SK-N-SH (cell line): ENCODE data around the gene CEP120. TPM values are rescaled to one million over a fixed set of nuclear protein-coding genes. Genes with fewer than 3 reads are reported as not detected.

Source experiments
- CTCF ChIA-PET: fragments of 300-600, 350-600 bp; formaldehyde crosslinking; extraction: SDS; loops from one replicate; lab custom pipeline; 2021; lab: Yijun Ruan, JAX
- POLR2A ChIA-PET: fragments of 350-600 bp; sonication (Branson Sonifier 250); formaldehyde crosslinking; extraction: SDS; loops from one replicate; lab custom pipeline; 2020; ENCODE audit warnings: antibody characterized with exemption, inconsistent platforms; lab: Yijun Ruan, JAX
- DNase-seq: peaks from one replicate; pipeline ENCODE4 v3.0.0; 2012
- H2AFZ ChIP-seq: fragments of 200-600 bp; sonication (generic); 2 replicates; pipeline ENCODE4 v1.8.1; 2016; ENCODE audit warnings: antibody characterized with exemption, mild to moderate bottlenecking, low read depth
- H3F3A ChIP-seq: fragments of 200-600 bp; sonication (generic); replicated peaks from 2 replicates; pipeline ENCODE3; 2016; ENCODE audit warnings: antibody characterized with exemption, mild to moderate bottlenecking; ENCODE audit not compliant: insufficient read depth
- H3K27ac ChIP-seq, 2 experiments: fragments of 200-500 bp in 1 of 2; fragments of 200-600 bp in 1 of 2; sonication (Bioruptor generic) in 1 of 2; sonication (generic), shearing (Covaris generic) in 1 of 2; 2 replicates each; pipeline versions ENCODE4 v1.5.1 to v1.6.1; 2014 to 2016; ENCODE audit warnings: low read depth in 2 of 2, inconsistent platforms in 1 of 2, low read length in 1 of 2, mild to moderate bottlenecking in 1 of 2, mixed read lengths in 1 of 2
- H3K27me3 ChIP-seq: fragments of 200-600 bp; sonication (generic), shearing (Covaris generic); 2 replicates; pipeline ENCODE4 v1.6.1; 2016; ENCODE audit warnings: mixed run types; ENCODE audit not compliant: insufficient read depth
- H3K36me3 ChIP-seq, 2 experiments: fragments of 200-500 bp in 1 of 2; fragments of 200-600 bp in 1 of 2; sonication (Bioruptor generic) in 1 of 2; sonication (generic) in 1 of 2; replicated peaks in 1 of 2; 2 replicates each; pipeline versions ENCODE3 to v1.5.1; 2014 to 2016; ENCODE audit warnings: low read length in 1 of 2, mild to moderate bottlenecking in 1 of 2; ENCODE audit not compliant: insufficient read depth in 2 of 2, control insufficient read depth in 1 of 2
- H3K4me1 ChIP-seq, 2 experiments: fragments of 200-500 bp in 1 of 2; fragments of 200-600 bp in 1 of 2; sonication (Bioruptor generic) in 1 of 2; sonication (generic), shearing (Covaris generic) in 1 of 2; 2 replicates each; pipeline versions ENCODE4 v1.5.1 to v1.6.1; 2014 to 2016; ENCODE audit warnings: low read depth in 1 of 2, low read length in 1 of 2, mixed run types in 1 of 2; ENCODE audit not compliant: insufficient read depth in 2 of 2, control insufficient read depth in 1 of 2
- H3K4me2 ChIP-seq: fragments of 200-600 bp; sonication (generic), shearing (Covaris generic); 2 replicates; pipeline ENCODE4 v1.6.1; 2017; ENCODE audit warnings: mixed run types
- H3K4me3 ChIP-seq, 2 experiments: fragments of 200-500 bp in 1 of 2; fragments of 200-600 bp in 1 of 2; sonication (Bioruptor generic) in 1 of 2; sonication (generic), shearing (Covaris generic) in 1 of 2; 2 replicates each; pipeline versions ENCODE4 v1.5.1 to v1.8.1; 2014 to 2016; ENCODE audit warnings: low read depth in 2 of 2, inconsistent platforms in 1 of 2, low read length in 1 of 2, mild to moderate bottlenecking in 1 of 2, mixed read lengths in 1 of 2, moderate library complexity in 1 of 2
- H3K79me2 ChIP-seq: fragments of 200-600 bp; sonication (generic); 2 replicates; pipeline ENCODE4 v1.8.1; 2017; ENCODE audit warnings: mild to moderate bottlenecking; ENCODE audit not compliant: insufficient read depth
- H3K9ac ChIP-seq: fragments of 200-600 bp; sonication (generic); 2 replicates; pipeline ENCODE4 v1.6.1; 2017; ENCODE audit warnings: mixed run types
- H3K9me2 ChIP-seq: fragments of 200-600 bp; sonication (generic); 2 replicates; pipeline ENCODE4 v1.6.1; 2017; ENCODE audit warnings: mixed run types
- H3K9me3 ChIP-seq: fragments of 200-600 bp; sonication (generic); 2 replicates; pipeline ENCODE4 v1.6.1; 2017; ENCODE audit warnings: mixed run types, mild to moderate bottlenecking, moderate library complexity
- H4K20me1 ChIP-seq: fragments of 200-600 bp; sonication (generic); 2 replicates; pipeline ENCODE4 v1.6.1; 2017; ENCODE audit warnings: mild to moderate bottlenecking, mixed run types; ENCODE audit not compliant: insufficient read depth
- GABPA ChIP-seq: IDR thresholded peaks from 2 replicates; pipeline ENCODE4 v1.4.0; 2012; ENCODE audit warnings: low read depth, mild to moderate bottlenecking
- MXI1 ChIP-seq: IDR thresholded peaks from 2 replicates; pipeline ENCODE4 v1.6.1; 2012; ENCODE audit warnings: mild to moderate bottlenecking, low read depth, low read length, improper control_type of control experiment
- RAD21 ChIP-seq: IDR thresholded peaks from 2 replicates; pipeline ENCODE4 v1.6.1; 2012; ENCODE audit warnings: mild to moderate bottlenecking, low read length
- REST ChIP-seq: IDR thresholded peaks from 2 replicates; pipeline ENCODE4 v1.6.1; 2012; ENCODE audit warnings: mild to moderate bottlenecking, low read depth, low read length, moderate library complexity
- RFX5 ChIP-seq: IDR thresholded peaks from 2 replicates; pipeline ENCODE4 v1.6.1; 2012; ENCODE audit warnings: mild to moderate bottlenecking, improper control_type of control experiment, low read length
- RXRA ChIP-seq: IDR thresholded peaks from 2 replicates; pipeline ENCODE4 v1.4.0; 2012; ENCODE audit warnings: low read depth, mild to moderate bottlenecking, borderline replicate concordance
- SIN3A ChIP-seq: IDR thresholded peaks from 2 replicates; pipeline ENCODE4 v1.6.1; 2012; ENCODE audit warnings: low read depth, mild to moderate bottlenecking, low read length, moderate library complexity, borderline replicate concordance
- SMC3 ChIP-seq: IDR thresholded peaks from 2 replicates; pipeline ENCODE4 v1.6.1; 2012; ENCODE audit warnings: low read depth, low read length, improper control_type of control experiment
- TAF1 ChIP-seq: IDR thresholded peaks from 2 replicates; pipeline ENCODE4 v1.6.1; 2012; ENCODE audit warnings: low read depth, mild to moderate bottlenecking, low read length, moderate library complexity, borderline replicate concordance
- WGBS: methylation state at CpG from one replicate; pipeline ENCODE4 v1.1.6; 2017; ENCODE audit warnings: low lambda C conversion rate; 5-methylcytosine and 5-hydroxymethylcytosine counted together
- polyA plus RNA-seq, 3 experiments: library from polyadenylated mRNA; depleted of rRNA; stranded (reverse); fragments of >200 nt; gene quantifications; 2 replicates each; pipeline ENCODE4 v1.2.3, GENCODE V29; 2012
- TF ChIP-seq, protein P1 (sequence below): IDR thresholded peaks from 2 replicates; pipeline ENCODE4 v1.4.0; 2012; ENCODE audit warnings: low read depth, borderline replicate concordance

Gene CEP120
- polyA plus RNA-seq, 1 of the 3 experiments (the other 2 are of a cell fraction) = 5.0 TPM

DNA sequence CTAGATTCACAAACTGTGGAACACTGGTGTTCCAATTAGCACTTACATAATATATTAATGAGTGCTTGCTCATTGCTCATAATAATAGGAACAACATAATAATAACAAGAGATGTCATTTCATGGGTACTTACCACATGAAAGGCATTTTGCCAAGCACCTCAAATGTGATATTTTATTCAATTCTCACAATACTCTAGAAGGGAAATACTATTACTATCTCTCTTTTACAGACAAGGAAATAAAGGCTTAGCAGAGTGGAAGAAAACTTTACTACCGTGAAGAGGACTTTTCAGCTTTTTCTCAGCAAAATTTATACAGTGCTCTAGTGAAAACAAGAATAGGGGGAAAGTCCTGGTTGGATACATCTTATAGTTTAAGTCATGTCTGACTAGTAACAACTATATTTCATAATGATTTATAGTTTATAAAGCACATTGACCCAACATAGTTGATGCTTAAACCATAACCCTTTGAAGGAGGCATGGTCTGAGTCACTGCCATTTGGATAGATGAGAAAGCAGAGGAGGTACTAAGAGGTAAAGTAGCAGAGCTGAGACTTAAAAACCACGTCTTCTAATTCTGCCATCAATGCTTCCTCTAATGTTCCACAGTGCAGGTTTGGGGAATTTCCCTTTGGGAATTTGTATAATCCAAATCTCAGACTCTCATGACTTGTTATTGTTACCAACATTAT is 124.7 kb downstream of the CEP120 start:
- CTCF ChIA-PET = no interaction called here
- Histone ChIP-seq H3K36me3 (no peaks in the 10 kb centered on the region), H3K9me2 (no peaks in the 10 kb centered on the region), H3K4me2 (no peak overlapping the region), H2AFZ (no peak overlapping the region), H4K20me1 (no peaks in the 10 kb centered on the region), H3K9me3 (no peaks in the 10 kb centered on the region), H3K4me1 (no peaks in the 10 kb centered on the region), H3K79me2 (no peaks in the 10 kb centered on the region), H3K27ac (no peak overlapping the region), H3K9ac (no peak overlapping the region), H3K4me3 (no peak overlapping the region), H3K27me3 (no peaks in the 10 kb centered on the region), H3F3A (no peaks in the 10 kb centered on the region)
- DNase-seq = no peak
- POLR2A ChIA-PET = no interaction called here
- no peak for TF ChIP-seq RAD21
- TF ChIP-seq SIN3A = no peak
- TF ChIP-seq REST = no peak
- WGBS = 51% methylated on average over 2 of the region's 2 CpGs

DNA sequence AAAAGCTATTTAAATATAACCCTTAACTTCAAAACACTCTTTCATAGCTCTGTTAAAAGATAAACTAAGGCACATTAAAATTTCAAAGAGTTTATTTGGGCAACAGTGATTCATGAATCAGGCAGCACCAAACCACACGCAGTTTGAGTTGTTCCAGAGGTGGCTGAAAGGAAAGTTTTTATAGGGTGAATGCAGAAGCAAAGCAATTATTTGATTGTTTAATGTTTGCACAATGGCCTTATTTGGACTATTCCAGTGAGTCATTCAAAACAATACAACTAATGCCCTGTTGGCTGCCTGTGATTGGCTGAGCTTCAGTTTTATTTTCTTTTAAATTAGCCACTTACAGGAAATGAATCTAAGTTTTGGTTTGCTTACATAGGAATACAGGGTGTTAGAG is 125.3 kb downstream of the CEP120 start:
- no peaks in the 10 kb centered on the region for H3K9me3 ChIP-seq
- no peaks in the 10 kb centered on the region for H3K79me2 ChIP-seq
- no peaks in the 10 kb centered on the region for H3K36me3 ChIP-seq
- DNase-seq = no peak
- no peak overlapping the region for H2AFZ ChIP-seq
- WGBS = 71% methylated on average over 1 of the region's 1 CpG
- H3K4me2 ChIP-seq = no peak overlapping the region
- no peaks in the 10 kb centered on the region for H3K27me3 ChIP-seq
- no peak for TF ChIP-seq MXI1
- no peak for TF ChIP-seq RFX5
- no peak for TF ChIP-seq RXRA
- TF ChIP-seq SMC3 = no peak
- TF ChIP-seq RAD21 = no peak
- TF ChIP-seq GABPA = no peak
- TF ChIP-seq, protein P1, sequence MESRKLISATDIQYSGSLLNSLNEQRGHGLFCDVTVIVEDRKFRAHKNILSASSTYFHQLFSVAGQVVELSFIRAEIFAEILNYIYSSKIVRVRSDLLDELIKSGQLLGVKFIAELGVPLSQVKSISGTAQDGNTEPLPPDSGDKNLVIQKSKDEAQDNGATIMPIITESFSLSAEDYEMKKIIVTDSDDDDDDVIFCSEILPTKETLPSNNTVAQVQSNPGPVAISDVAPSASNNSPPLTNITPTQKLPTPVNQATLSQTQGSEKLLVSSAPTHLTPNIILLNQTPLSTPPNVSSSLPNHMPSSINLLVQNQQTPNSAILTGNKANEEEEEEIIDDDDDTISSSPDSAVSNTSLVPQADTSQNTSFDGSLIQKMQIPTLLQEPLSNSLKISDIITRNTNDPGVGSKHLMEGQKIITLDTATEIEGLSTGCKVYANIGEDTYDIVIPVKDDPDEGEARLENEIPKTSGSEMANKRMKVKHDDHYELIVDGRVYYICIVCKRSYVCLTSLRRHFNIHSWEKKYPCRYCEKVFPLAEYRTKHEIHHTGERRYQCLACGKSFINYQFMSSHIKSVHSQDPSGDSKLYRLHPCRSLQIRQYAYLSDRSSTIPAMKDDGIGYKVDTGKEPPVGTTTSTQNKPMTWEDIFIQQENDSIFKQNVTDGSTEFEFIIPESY = no peak
- no peak for TF ChIP-seq TAF1
- H3K4me3 ChIP-seq = no peak overlapping the region
- H3K27ac ChIP-seq = no peak overlapping the region
- no peaks in the 10 kb centered on the region for H3K9me2 ChIP-seq
- H4K20me1 ChIP-seq = no peaks in the 10 kb centered on the region
- no peaks in the 10 kb centered on the region for H3K4me1 ChIP-seq
- no peaks in the 10 kb centered on the region for H3F3A ChIP-seq
- POLR2A ChIA-PET = no interaction called here
- CTCF ChIA-PET = no interaction called here
- no peak overlapping the region for H3K9ac ChIP-seq
